GM12878 (cell line): ENCODE data around the gene ADPRM. TPM values are rescaled to one million over a fixed set of nuclear protein-coding genes. Genes with fewer than 3 reads are reported as not detected.

Experiments used
- ATAC-seq: fragments of 200-7000 bp; cut with Tn5 transposase; 3 replicates; pipeline ENCODE4 v1.9.1; 2020; ENCODE audit warnings: mild to moderate bottlenecking, moderate library complexity
- BruUV-seq: library from RNA; stranded (reverse); fragments of 400-500 nt; replicated peaks from 2 replicates; lab custom pipeline; 2021; lab: Mats Ljungman, UMichigan
- CTCF ChIA-PET: fragments of 300-600 bp; sonication (Branson Sonifier 250); formaldehyde crosslinking; extraction: SDS; loops from one replicate; lab custom pipeline; 2021; ENCODE audit warnings: inconsistent platforms; lab: Yijun Ruan, JAX
- POLR2A ChIA-PET: fragments of 350-600 bp; formaldehyde crosslinking; extraction: SDS; loops from one replicate; lab custom pipeline; 2021; ENCODE audit warnings: inconsistent platforms; lab: Charles Lee
- RAD21 ChIA-PET: fragments of 300-600 bp; sonication (Branson Sonifier 250); formaldehyde crosslinking; loops from one replicate; lab custom pipeline; 2023; ENCODE audit warnings: antibody characterized with exemption; ENCODE audit not compliant: unreplicated experiment; lab: Charles Lee
- SMC1A ChIA-PET: fragments of 300-600 bp; sonication (Branson Sonifier 250); formaldehyde crosslinking; loops from one replicate; lab custom pipeline; 2023; ENCODE audit not compliant: unreplicated experiment, uncharacterized antibody; lab: Charles Lee
- DNase-seq: peaks from one replicate; pipeline ENCODE4 v3.0.0-alpha.2; 2011; ENCODE audit warnings: low read depth, low spot score
- FAIRE-seq: peaks from 3 replicates; lab custom pipeline; 2011; peaks lifted over from hg19 to GRCh38; lab: Jason Lieb, UNC
- H2AFZ ChIP-seq: 2 replicates; pipeline ENCODE4 v1.6.0; 2011; ENCODE audit warnings: low read depth, low read length, control low read depth; ENCODE audit not compliant: control insufficient read depth
- H3K27ac ChIP-seq: 2 replicates; pipeline ENCODE4 v1.5.1; 2011; ENCODE audit warnings: control low read depth; ENCODE audit not compliant: control insufficient read depth, insufficient read depth
- H3K27me3 ChIP-seq, 2 experiments: replicated peaks in 1 of 2; 2 replicates each; pipeline versions ENCODE4 v1.6.0 to v1.6.1; 2011; ENCODE audit warnings: low read length in 1 of 2; ENCODE audit not compliant: control insufficient read depth in 2 of 2, insufficient read depth in 2 of 2
- H3K36me3 ChIP-seq, 2 experiments: 2 replicates each; pipeline ENCODE4 v1.5.1; 2011; ENCODE audit warnings: low read length in 1 of 2; ENCODE audit not compliant: control insufficient read depth in 2 of 2, insufficient read depth in 2 of 2
- H3K4me1 ChIP-seq: 2 replicates; pipeline ENCODE4 v1.6.1; 2011; ENCODE audit warnings: mild to moderate bottlenecking, low read length, moderate library complexity, mixed read lengths; ENCODE audit not compliant: control insufficient read depth, insufficient read depth
- H3K4me2 ChIP-seq: 2 replicates; pipeline ENCODE4 v1.6.0; 2011; ENCODE audit warnings: control low read depth; ENCODE audit not compliant: control insufficient read depth, insufficient read depth
- H3K4me3 ChIP-seq: fragments of 200-600 bp; sonication (generic); 2 replicates; pipeline ENCODE4 v1.5.1; 2016
- H3K79me2 ChIP-seq: 2 replicates; pipeline ENCODE4 v1.6.0; 2011; ENCODE audit warnings: low read length; ENCODE audit not compliant: control insufficient read depth, insufficient read depth
- H3K9ac ChIP-seq: 2 replicates; pipeline ENCODE4 v1.8.0; 2011; ENCODE audit warnings: low read length, control low read depth, mixed read lengths; ENCODE audit not compliant: control insufficient read depth, insufficient read depth
- H3K9me3 ChIP-seq: replicated peaks from 3 replicates; pipeline ENCODE4 v1.5.1; 2011; ENCODE audit warnings: mild to moderate bottlenecking, low read length; ENCODE audit not compliant: control insufficient read depth, insufficient read depth
- H4K20me1 ChIP-seq: 2 replicates; pipeline ENCODE4 v1.6.0; 2011; ENCODE audit not compliant: control insufficient read depth, insufficient read depth
- CREM ChIP-seq: IDR thresholded peaks from 2 replicates; pipeline ENCODE4 v1.6.1; 2014; ENCODE audit warnings: antibody characterized with exemption, low read depth
- E2F8 ChIP-seq: fragments of 450-650 bp; IDR thresholded peaks from 2 replicates; pipeline ENCODE4 v1.6.1; 2018; ENCODE audit warnings: mild to moderate bottlenecking, low read depth, moderate library complexity; ENCODE audit not compliant: partially characterized antibody
- NR2C2 ChIP-seq: IDR thresholded peaks from 2 replicates; pipeline ENCODE4 v1.6.1; 2011; ENCODE audit warnings: borderline replicate concordance, low read depth; ENCODE audit not compliant: control insufficient read depth, insufficient read length
- PKNOX1 ChIP-seq: fragments of 450-650 bp; IDR thresholded peaks from 2 replicates; pipeline ENCODE4 v1.6.1; 2016; ENCODE audit warnings: mild to moderate bottlenecking
- SP1 ChIP-seq: IDR thresholded peaks from one replicate; pipeline ENCODE4 v1.6.1; 2011; ENCODE audit warnings: low read depth, low read length
- ZBTB40 ChIP-seq: fragments of 450-650 bp; IDR thresholded peaks from 2 replicates; pipeline ENCODE4 v1.6.1; 2016; ENCODE audit warnings: mild to moderate bottlenecking, moderate library complexity, borderline replicate concordance
- WGBS: methylation state at CpG from one replicate; pipeline ENCODE4 v1.1.6; 2016; ENCODE audit warnings: low lambda C conversion rate; ENCODE audit not compliant: insufficient replicate concordance, insufficient coverage; ENCODE audit errors: missing lambda C conversion rate; 5-methylcytosine and 5-hydroxymethylcytosine counted together
- in situ Hi-C: fragments of 300-500 bp; cut with MboI; formaldehyde crosslinking; loops from 9 replicates; pipeline ENCODE4 v1.14.3; 2018; ENCODE audit warnings: mixed read lengths
- intact Hi-C: fragments of 100-400 bp; cut with micrococcal nuclease; formaldehyde crosslinking; loops from one replicate; pipeline ENCODE4 v1.14.2; 2022; ENCODE audit not compliant: unreplicated experiment
- polyA plus RNA-seq, 11 experiments: library from polyadenylated mRNA; depleted of rRNA in 4 of 11; unstranded in 6 of 11; stranded (reverse) in 5 of 11; fragments of >200 nt; fragmentation: Nextera tagmentation in 4 of 11; fragmentation: Illumina TruSeq in 1 of 11; extraction: Ambion mirVana in 4 of 11; extraction: Trizol in 1 of 11; gene quantifications; 1 replicate in 1 of 11; 2 replicates in 10 of 11; pipeline versions ENCODE4 v1.2.1 to v1.2.3, GENCODE V29; 2011 to 2016; ENCODE audit warnings: inconsistent platforms in 2 of 11, missing spikeins in 2 of 11, low read depth in 1 of 11
- total RNA-seq, 4 experiments: library from RNA; depleted of rRNA in 3 of 4; stranded (reverse); fragments of >200 nt in 3 of 4; fragmentation: Illumina TruSeq in 1 of 4; extraction: Trizol in 1 of 4; gene quantifications; 2 replicates each; pipeline versions ENCODE4 v1.2.1 to v1.2.3, GENCODE V29; 2013 to 2021
- TF ChIP-seq, protein P1 (sequence below): fragments of 450-650 bp; IDR thresholded peaks from 2 replicates; pipeline ENCODE4 v1.6.1; 2017; ENCODE audit warnings: mild to moderate bottlenecking
- TF ChIP-seq, protein P2 (sequence below): fragments of 450-650 bp; IDR thresholded peaks from 2 replicates; pipeline ENCODE4 v1.6.1; 2017; ENCODE audit warnings: borderline replicate concordance

The ADPRM gene
- total and polyA plus RNA-seq, 10 of the 15 experiments (the other 5 are each of a cell fraction or from before 2014, with no cell fraction given): 7.1 to 18.4 (median 8.8) TPM

- TF ChIP-seq, protein P1, sequence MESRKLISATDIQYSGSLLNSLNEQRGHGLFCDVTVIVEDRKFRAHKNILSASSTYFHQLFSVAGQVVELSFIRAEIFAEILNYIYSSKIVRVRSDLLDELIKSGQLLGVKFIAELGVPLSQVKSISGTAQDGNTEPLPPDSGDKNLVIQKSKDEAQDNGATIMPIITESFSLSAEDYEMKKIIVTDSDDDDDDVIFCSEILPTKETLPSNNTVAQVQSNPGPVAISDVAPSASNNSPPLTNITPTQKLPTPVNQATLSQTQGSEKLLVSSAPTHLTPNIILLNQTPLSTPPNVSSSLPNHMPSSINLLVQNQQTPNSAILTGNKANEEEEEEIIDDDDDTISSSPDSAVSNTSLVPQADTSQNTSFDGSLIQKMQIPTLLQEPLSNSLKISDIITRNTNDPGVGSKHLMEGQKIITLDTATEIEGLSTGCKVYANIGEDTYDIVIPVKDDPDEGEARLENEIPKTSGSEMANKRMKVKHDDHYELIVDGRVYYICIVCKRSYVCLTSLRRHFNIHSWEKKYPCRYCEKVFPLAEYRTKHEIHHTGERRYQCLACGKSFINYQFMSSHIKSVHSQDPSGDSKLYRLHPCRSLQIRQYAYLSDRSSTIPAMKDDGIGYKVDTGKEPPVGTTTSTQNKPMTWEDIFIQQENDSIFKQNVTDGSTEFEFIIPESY: no peak
- TF ChIP-seq CREM (no peak), E2F8 (no peak), SP1 (no peak)
Observed at GRCh38 chr17:10653987-10654386, 43.4 kb upstream of the ADPRM start (continued).

DNA sequence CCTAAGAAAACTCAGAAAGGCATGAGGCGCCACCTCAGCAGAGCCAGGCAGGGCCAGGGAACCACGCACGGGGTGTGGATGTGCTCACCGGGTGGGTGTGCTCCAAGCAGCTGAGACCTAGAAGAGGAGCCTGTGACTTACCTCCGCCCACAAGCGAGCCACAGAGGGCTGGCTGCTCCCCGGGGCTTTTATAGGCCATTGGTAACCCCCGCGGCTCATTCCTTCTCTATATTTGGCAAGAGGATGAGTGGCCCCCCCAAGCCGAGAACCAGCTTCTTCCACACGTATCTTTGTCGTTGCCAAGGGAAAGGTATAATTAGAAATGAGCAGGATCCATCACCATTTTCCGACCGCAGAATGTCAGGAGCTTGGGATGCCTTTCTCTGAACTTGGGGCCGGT lies 40.2 kb upstream of the ADPRM start, which contains the start of gene MYH3:
TSS of gene MYH3 (minus strand) at position 162 of the 400 bp plus-strand sequence. CDS start 2,245 bp downstream, outside the sequence.
- H3K36me3 ChIP-seq: no peaks in the 10 kb centered on the region
- no peak within 1 kb of the TSS for H3K9ac ChIP-seq
- no peak for ATAC-seq
- H3K4me2 ChIP-seq: no peak within 1 kb of the TSS
- H3K4me1 ChIP-seq: no peaks in the 10 kb centered on the region
- DNase-seq: no peak
- WGBS: 60% methylated on average over 15 of the region's 15 CpGs
- H3K79me2 ChIP-seq: no peaks in the 10 kb centered on the region
- no peak within 1 kb of the TSS for H3K4me3 ChIP-seq
- in situ Hi-C loops: no loop called here
- intact Hi-C loops: no loop called here
- no peaks in the 10 kb centered on the region; a peak in 1 of 4 replicates for H3K27me3 ChIP-seq
- ChIA-PET RAD21 (no interaction called here), POLR2A (no interaction called here), CTCF (no interaction called here), SMC1A (interaction anchor here (1.1 kb wide), 1 partner anchor 11 kb away, joined by 3 read pairs; no protein-coding TSS in a partner anchor)
- no peak within 1 kb of the TSS for H2AFZ ChIP-seq
- H3K27ac ChIP-seq: no peak within 1 kb of the TSS
- no peaks in the 10 kb centered on the region for H3K9me3 ChIP-seq
- FAIRE-seq: no peak
- no TSS peak for BruUV-seq
- H4K20me1 ChIP-seq: no peaks in the 10 kb centered on the region
- no peak for TF ChIP-seq PKNOX1
- TF ChIP-seq, protein P2, sequence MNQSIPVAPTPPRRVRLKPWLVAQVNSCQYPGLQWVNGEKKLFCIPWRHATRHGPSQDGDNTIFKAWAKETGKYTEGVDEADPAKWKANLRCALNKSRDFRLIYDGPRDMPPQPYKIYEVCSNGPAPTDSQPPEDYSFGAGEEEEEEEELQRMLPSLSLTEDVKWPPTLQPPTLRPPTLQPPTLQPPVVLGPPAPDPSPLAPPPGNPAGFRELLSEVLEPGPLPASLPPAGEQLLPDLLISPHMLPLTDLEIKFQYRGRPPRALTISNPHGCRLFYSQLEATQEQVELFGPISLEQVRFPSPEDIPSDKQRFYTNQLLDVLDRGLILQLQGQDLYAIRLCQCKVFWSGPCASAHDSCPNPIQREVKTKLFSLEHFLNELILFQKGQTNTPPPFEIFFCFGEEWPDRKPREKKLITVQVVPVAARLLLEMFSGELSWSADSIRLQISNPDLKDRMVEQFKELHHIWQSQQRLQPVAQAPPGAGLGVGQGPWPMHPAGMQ: no peak
- TF ChIP-seq ZBTB40: no peak
- TF ChIP-seq NR2C2: no peak
